Esophagus muscularis mucosa (tissue), 3 donors: ENCODE measurements around the gene USP46.
A peak's percentile ranks its signal among the peaks of the same experiment; 100 is the strongest.

ENCODE experiments used
- CTCF ChIP-seq, 3 experiments: fragments of 200-600 bp in 2 of 3; fragments of 450-650 bp in 1 of 3; sonication (generic) in 2 of 3; IDR thresholded peaks; one replicate each; pipeline ENCODE4 v1.5.1; 2017 to 2019; ENCODE audit warnings: antibody characterized with exemption in 3 of 3, mild to moderate bottlenecking in 2 of 3, moderate library complexity in 1 of 3
- POLR2A ChIP-seq: fragments of 450-650 bp; IDR thresholded peaks from one replicate; pipeline ENCODE4 v1.6.1; 2017; ENCODE audit warnings: antibody characterized with exemption, moderate library complexity, mild to moderate bottlenecking, low read depth
- POLR2AphosphoS5 ChIP-seq, 2 donors: sonication (generic); formaldehyde crosslinking; IDR thresholded peaks; one replicate each; pipeline ENCODE4 v1.6.1; 2017; ENCODE audit warnings: antibody characterized with exemption in 2 of 2

GRCh38 chr4:52665592-52665991 is 6.5 kb upstream of the USP46 start:
- peak; percentile 10 to 27 (median 24) for TF ChIP-seq CTCF (IDR thresholded peaks at IDR 0.05)
- TF ChIP-seq POLR2A = no peak
- TF ChIP-seq POLR2AphosphoS5 (IDR thresholded peaks at IDR 0.05) = no peak
